Astrocyte (in vitro differentiated cells and primary cell): ENCODE results near the gene TYROBP.
"Not testable (repeated sequence)": the region's sequence is repeated elsewhere in the genome, so short reads cannot be mapped to it uniquely, and the experiment has no call there.

Experiments used
- CTCF ChIP-seq: IDR thresholded peaks from 2 replicates; pipeline ENCODE4 v1.5.1; 2011; ENCODE audit warnings: low read depth, mild to moderate bottlenecking, inconsistent platforms, low read length, moderate library complexity; ENCODE audit not compliant: insufficient read depth
- EZH2 ChIP-seq: IDR thresholded peaks from 2 replicates; pipeline ENCODE4 v1.6.1; 2012; ENCODE audit warnings: mild to moderate bottlenecking, low read length, inconsistent platforms; ENCODE audit not compliant: insufficient read depth

- TF ChIP-seq CTCF, EZH2: not testable (repeated sequence)
Measured at GRCh38 chr19:35891819-35892218, 16.3 kb downstream of the TYROBP start.
